ENCODE data around the gene PIK3C2G. TPM values are rescaled to one million over a fixed set of nuclear protein-coding genes. Genes with fewer than 3 reads are reported as not detected.

PIK3C2G gene
- total RNA-seq, 3 donors from 2014 or later: 0.23 to 0.43 (median 0.32) TPM

DNA sequence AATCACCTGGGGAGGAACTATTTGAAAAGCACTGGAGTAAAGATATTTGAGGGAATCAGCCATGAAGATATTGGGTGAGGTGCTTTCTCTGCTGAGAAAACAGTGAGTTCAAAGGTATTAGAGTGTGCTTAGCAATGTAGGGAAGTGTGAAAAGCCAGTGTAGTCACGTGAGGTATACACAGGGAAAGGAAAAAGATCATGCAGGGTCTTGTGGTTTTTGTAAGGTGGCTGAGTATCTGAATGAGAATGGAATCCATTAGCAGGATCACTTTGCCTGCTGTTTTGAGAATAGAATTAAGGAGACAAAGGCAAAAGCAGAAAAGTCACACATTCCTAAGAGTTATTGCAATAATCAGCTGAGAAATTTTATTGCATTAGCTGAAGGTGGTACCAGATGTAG, 193.0 kb downstream of the PIK3C2G start:
- Histone ChIP-seq H3K4me1 (ENCODE audit: low read depth) (no peaks in the 10 kb centered on the region), H3K4me3 (no peak overlapping the region), H3K9me3 (no peaks in the 10 kb centered on the region), H3K36me3 (ENCODE audit: low read depth) (no peaks in the 10 kb centered on the region)
- no peak for ATAC-seq
- intact Hi-C loops (cut with DNase I, micrococcal nuclease): no loop called here
- DNase-seq: no peak
- TF ChIP-seq CTCF (IDR thresholded peaks at IDR 0.05): no peak

GRCh38 chr12:18456344-18456743, 195.0 kb downstream of the PIK3C2G start:
- Histone ChIP-seq H3K4me1 (ENCODE audit: low read depth) (no peaks in the 10 kb centered on the region), H3K4me3 (no peak overlapping the region), H3K36me3 (ENCODE audit: low read depth) (no peaks in the 10 kb centered on the region), H3K9me3 (no peaks in the 10 kb centered on the region)
- no peak for TF ChIP-seq CTCF (IDR thresholded peaks at IDR 0.05)
- intact Hi-C loops (cut with DNase I, micrococcal nuclease): no loop called here
- DNase-seq: no peak
- ATAC-seq: no peak

DNA sequence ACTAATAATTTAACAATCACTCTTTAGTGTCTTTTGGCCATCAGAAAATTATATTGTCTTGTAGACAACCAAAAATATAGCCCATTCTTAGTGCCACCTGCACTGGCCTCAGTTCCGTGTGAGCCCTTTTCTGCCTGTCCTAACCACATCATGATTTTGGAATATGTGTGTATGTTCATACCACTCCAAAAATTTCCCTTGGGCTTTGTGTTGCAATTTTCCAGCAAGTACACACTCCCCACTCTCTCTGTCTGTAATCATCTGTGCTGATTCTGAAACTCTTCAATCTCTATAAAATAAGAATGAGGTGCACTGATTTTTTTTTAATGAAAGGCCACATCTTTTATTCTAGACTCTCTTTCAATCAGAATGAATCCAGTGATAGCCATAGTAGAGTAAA, 196.0 kb downstream of the PIK3C2G start:
- Histone ChIP-seq H3K4me1 (ENCODE audit: low read depth) (no peaks in the 10 kb centered on the region), H3K9me3 (no peaks in the 10 kb centered on the region), H3K4me3 (no peak overlapping the region), H3K36me3 (ENCODE audit: low read depth) (no peaks in the 10 kb centered on the region)
- TF ChIP-seq CTCF (IDR thresholded peaks at IDR 0.05): no peak
- intact Hi-C loops (cut with DNase I, micrococcal nuclease): no loop called here
- ATAC-seq: no peak
- no peak for DNase-seq

- no peak for ATAC-seq
- no peak for TF ChIP-seq CTCF (IDR thresholded peaks at IDR 0.05)
- H3K4me3 ChIP-seq: no peak overlapping the region
- intact Hi-C loops (cut with DNase I, micrococcal nuclease): no loop called here
- DNase-seq: no peak
- H3K4me1 ChIP-seq (ENCODE audit: low read depth): no peaks in the 10 kb centered on the region
- no peaks in the 10 kb centered on the region for H3K36me3 ChIP-seq (ENCODE audit: low read depth)
- H3K9me3 ChIP-seq: no peaks in the 10 kb centered on the region
Measured at GRCh38 chr12:18461758-18462157, 200.4 kb downstream of the PIK3C2G start.

- Histone ChIP-seq H3K36me3 (ENCODE audit: low read depth) (no peaks in the 10 kb centered on the region), H3K4me3 (no peak overlapping the region), H3K4me1 (ENCODE audit: low read depth) (no peaks in the 10 kb centered on the region), H3K9me3 (no peaks in the 10 kb centered on the region)
- intact Hi-C loops (cut with DNase I, micrococcal nuclease): no loop called here
- ATAC-seq (no peak), DNase-seq (no peak)
- no peak for TF ChIP-seq CTCF (IDR thresholded peaks at IDR 0.05)
Measured at GRCh38 chr12:18462442-18462841, 201.1 kb downstream of the PIK3C2G start.

GRCh38 chr12:18467620-18468245, 206.4 kb downstream of the PIK3C2G start:
- DNase-seq: no peak
- intact Hi-C loops (cut with DNase I, micrococcal nuclease): no loop called here
- Histone ChIP-seq H3K9me3 (no peaks in the 10 kb centered on the region), H3K36me3 (ENCODE audit: low read depth) (no peaks in the 10 kb centered on the region), H3K4me3 (no peak overlapping the region), H3K4me1 (ENCODE audit: low read depth) (no peaks in the 10 kb centered on the region)
- no peak for ATAC-seq
- TF ChIP-seq CTCF (IDR thresholded peaks at IDR 0.05): no peak

Data from mucosa of descending colon (tissue), 3 donors.